Ascending aorta (tissue), 2 donors: ENCODE measurements around the gene MRPL44. TPM values are rescaled to one million over a fixed set of nuclear protein-coding genes. Genes with fewer than 3 reads are reported as not detected.

Source experiments
- DNase-seq, 2 donors: peaks; one replicate each; pipeline ENCODE4 v3.0.0-alpha.2; 2019; ENCODE audit warnings: low spot score in 2 of 2
- H3K27ac ChIP-seq, 2 donors: fragments of 200-600 bp; sonication (generic); one replicate each; pipeline ENCODE4 v1.5.1; 2016 to 2017; ENCODE audit warnings: mild to moderate bottlenecking in 1 of 2
- H3K27me3 ChIP-seq: fragments of 200-600 bp; sonication (generic); one replicate; pipeline ENCODE4 v1.5.1; 2017
- H3K36me3 ChIP-seq, 2 donors: fragments of 200-600 bp; sonication (generic); one replicate each; pipeline ENCODE4 v1.5.1; 2016
- H3K4me1 ChIP-seq, 2 donors: fragments of 200-600 bp; sonication (generic); one replicate each; pipeline ENCODE4 v1.5.1; 2016 to 2017; ENCODE audit warnings: mild to moderate bottlenecking in 1 of 2
- H3K4me3 ChIP-seq, 2 donors: fragments of 200-600 bp; sonication (generic); one replicate each; pipeline ENCODE4 v1.5.1; 2016 to 2017; ENCODE audit warnings: mild to moderate bottlenecking in 1 of 2
- H3K9me3 ChIP-seq, 2 donors: fragments of 200-600 bp; sonication (generic); one replicate each; pipeline ENCODE4 v1.5.1; 2016
- CTCF ChIP-seq, 3 experiments: fragments of 200-600 bp in 2 of 3; fragments of 450-650 bp in 1 of 3; sonication (generic) in 2 of 3; IDR thresholded peaks; one replicate each; pipeline ENCODE4 v1.5.1; 2016 to 2019; ENCODE audit warnings: antibody characterized with exemption in 3 of 3, mild to moderate bottlenecking in 1 of 3, moderate library complexity in 1 of 3
- intact Hi-C: fragments of 100-400 bp; cut with DNase I; formaldehyde crosslinking; loops from one replicate; pipeline ENCODE4 v1.15.1; 2023
- total RNA-seq: library from RNA; depleted of rRNA; stranded (reverse); fragments of >200 nt; gene quantifications from one replicate; pipeline ENCODE4 v1.1.0, GENCODE V29; 2016

The MRPL44 gene
- total RNA-seq, 1 donor from 2014 or later, result 3.8 TPM

GRCh38 chr2:223923976-223924375, 33.3 kb upstream of the MRPL44 start:
- Histone ChIP-seq H3K36me3 (no peaks in the 10 kb centered on the region), H3K27ac (peak overlapping the region in 1 of 2 donors; percentile 2), H3K27me3 (no peaks in the 10 kb centered on the region), H3K4me3 (no peak overlapping the region), H3K9me3 (peaks cover 7 to 11% of the 10 kb centered on the region in 2 donors), H3K4me1 (peaks cover under 1 to 12% of the 10 kb centered on the region in 2 donors)
- intact Hi-C loops, result no loop called here
- no peak for TF ChIP-seq CTCF (IDR thresholded peaks at IDR 0.05)
- no peak for DNase-seq

GRCh38 chr2:223925106-223925505, 32.2 kb upstream of the MRPL44 start:
- DNase-seq, result no peak
- Histone ChIP-seq H3K9me3 (peaks cover 7 to 11% of the 10 kb centered on the region in 2 donors), H3K27me3 (no peaks in the 10 kb centered on the region), H3K27ac (no peak overlapping the region), H3K4me1 (peaks cover 0 to 6% of the 10 kb centered on the region in 2 donors), H3K36me3 (no peaks in the 10 kb centered on the region), H3K4me3 (no peak overlapping the region)
- intact Hi-C loops, result no loop called here
- TF ChIP-seq CTCF (IDR thresholded peaks at IDR 0.05), result no peak

- H3K4me3 ChIP-seq, result no peak overlapping the region
- peaks cover 0 to 22% of the 10 kb centered on the region in 2 donors for H3K4me1 ChIP-seq
- H3K27me3 ChIP-seq, result no peaks in the 10 kb centered on the region
- no peak for DNase-seq
- H3K9me3 ChIP-seq, result peaks cover 7 to 11% of the 10 kb centered on the region in 2 donors
- no peak overlapping the region for H3K27ac ChIP-seq
- intact Hi-C loops, result no loop called here
- TF ChIP-seq CTCF (IDR thresholded peaks at IDR 0.05), result no peak
- no peaks in the 10 kb centered on the region for H3K36me3 ChIP-seq
These were observed 28.9 kb upstream of the MRPL44 start for GRCh38 chr2:223928113-223929006.

- intact Hi-C loops, result no loop called here
- no peak overlapping the region for H3K4me3 ChIP-seq
- H3K36me3 ChIP-seq, result no peaks in the 10 kb centered on the region
- H3K27ac ChIP-seq, result no peak overlapping the region
- H3K9me3 ChIP-seq, result peaks cover 7 to 11% of the 10 kb centered on the region in 2 donors
- no peak for TF ChIP-seq CTCF (IDR thresholded peaks at IDR 0.05)
- DNase-seq, result no peak
- H3K4me1 ChIP-seq, result peaks cover 0 to 30% of the 10 kb centered on the region in 2 donors
- no peaks in the 10 kb centered on the region for H3K27me3 ChIP-seq
These were observed 27.6 kb upstream of the MRPL44 start for GRCh38 chr2:223929571-223930102.

- no peak overlapping the region for H3K4me3 ChIP-seq
- H3K36me3 ChIP-seq, result no peaks in the 10 kb centered on the region
- intact Hi-C loops, result no loop called here
- peaks cover 7 to 11% of the 10 kb centered on the region in 2 donors for H3K9me3 ChIP-seq
- H3K4me1 ChIP-seq, result peaks cover 0 to 31% of the 10 kb centered on the region in 2 donors
- no peak for TF ChIP-seq CTCF (IDR thresholded peaks at IDR 0.05)
- H3K27ac ChIP-seq, result no peak overlapping the region
- DNase-seq, result peak in 1 of 2 donors; percentile 23
- no peaks in the 10 kb centered on the region for H3K27me3 ChIP-seq
These were observed 26.9 kb upstream of the MRPL44 start for GRCh38 chr2:223930103-223930976.
